Fibroblast of villous mesenchyme (primary cell): ENCODE data around the gene GNPNAT1. TPM values are rescaled to one million over a fixed set of nuclear protein-coding genes. Genes with fewer than 3 reads are reported as not detected.
A peak's percentile ranks its signal among the peaks of the same experiment; 100 is the strongest.
"Not testable (repeated sequence)": the region's sequence is repeated elsewhere in the genome, so short reads cannot be mapped to it uniquely, and the experiment has no call there.

Experiments
- DNase-seq: peaks from one replicate; pipeline ENCODE4 v3.0.0-alpha.2; 2010; ENCODE audit warnings: low read depth
- H3K4me3 ChIP-seq: 2 replicates; pipeline ENCODE4 v1.5.1; 2011; ENCODE audit warnings: low read depth, mild to moderate bottlenecking, low read length
- small RNA-seq: library from RNA; depleted of rRNA; stranded (forward); fragments of <200 nt; gene quantifications from one replicate; pipeline ENCODE3, GENCODE V24; 2012
- total RNA-seq: library from RNA; depleted of rRNA; stranded (reverse); fragments of >200 nt; gene quantifications from 2 replicates; pipeline ENCODE4 v1.2.3, GENCODE V29; 2012
- TF ChIP-seq, protein P1 (sequence below): IDR thresholded peaks from 2 replicates; pipeline ENCODE4 v1.5.1; 2012; ENCODE audit warnings: low read depth, mild to moderate bottlenecking, low read length; ENCODE audit not compliant: insufficient read depth

The GNPNAT1 gene
- total RNA-seq, 1 donor = 31.1 TPM

DNA sequence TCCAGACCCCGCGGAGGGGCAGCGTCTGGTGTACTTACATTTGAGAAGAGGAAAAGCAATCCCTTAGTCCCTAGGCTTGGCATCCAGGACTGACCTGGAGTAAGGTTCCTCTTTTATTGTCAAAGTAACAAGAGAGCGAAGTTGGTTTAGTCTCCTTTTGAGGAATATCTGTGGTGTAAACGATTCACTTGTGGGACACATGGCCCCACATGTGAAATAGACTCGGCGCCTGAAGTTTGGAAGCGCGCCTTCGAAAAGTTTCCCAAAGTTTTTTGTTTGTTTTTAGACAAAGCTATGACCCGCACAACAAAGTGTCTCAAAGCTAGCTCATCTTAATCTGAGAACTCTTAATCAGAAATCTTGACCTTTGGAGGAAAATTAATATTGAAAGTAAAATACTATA, 60.7 kb downstream of the GNPNAT1 start:
- no peak for DNase-seq
- TF ChIP-seq, protein P1, sequence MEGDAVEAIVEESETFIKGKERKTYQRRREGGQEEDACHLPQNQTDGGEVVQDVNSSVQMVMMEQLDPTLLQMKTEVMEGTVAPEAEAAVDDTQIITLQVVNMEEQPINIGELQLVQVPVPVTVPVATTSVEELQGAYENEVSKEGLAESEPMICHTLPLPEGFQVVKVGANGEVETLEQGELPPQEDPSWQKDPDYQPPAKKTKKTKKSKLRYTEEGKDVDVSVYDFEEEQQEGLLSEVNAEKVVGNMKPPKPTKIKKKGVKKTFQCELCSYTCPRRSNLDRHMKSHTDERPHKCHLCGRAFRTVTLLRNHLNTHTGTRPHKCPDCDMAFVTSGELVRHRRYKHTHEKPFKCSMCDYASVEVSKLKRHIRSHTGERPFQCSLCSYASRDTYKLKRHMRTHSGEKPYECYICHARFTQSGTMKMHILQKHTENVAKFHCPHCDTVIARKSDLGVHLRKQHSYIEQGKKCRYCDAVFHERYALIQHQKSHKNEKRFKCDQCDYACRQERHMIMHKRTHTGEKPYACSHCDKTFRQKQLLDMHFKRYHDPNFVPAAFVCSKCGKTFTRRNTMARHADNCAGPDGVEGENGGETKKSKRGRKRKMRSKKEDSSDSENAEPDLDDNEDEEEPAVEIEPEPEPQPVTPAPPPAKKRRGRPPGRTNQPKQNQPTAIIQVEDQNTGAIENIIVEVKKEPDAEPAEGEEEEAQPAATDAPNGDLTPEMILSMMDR = no peak
- H3K4me3 ChIP-seq = peak overlapping the region; percentile 87

DNA sequence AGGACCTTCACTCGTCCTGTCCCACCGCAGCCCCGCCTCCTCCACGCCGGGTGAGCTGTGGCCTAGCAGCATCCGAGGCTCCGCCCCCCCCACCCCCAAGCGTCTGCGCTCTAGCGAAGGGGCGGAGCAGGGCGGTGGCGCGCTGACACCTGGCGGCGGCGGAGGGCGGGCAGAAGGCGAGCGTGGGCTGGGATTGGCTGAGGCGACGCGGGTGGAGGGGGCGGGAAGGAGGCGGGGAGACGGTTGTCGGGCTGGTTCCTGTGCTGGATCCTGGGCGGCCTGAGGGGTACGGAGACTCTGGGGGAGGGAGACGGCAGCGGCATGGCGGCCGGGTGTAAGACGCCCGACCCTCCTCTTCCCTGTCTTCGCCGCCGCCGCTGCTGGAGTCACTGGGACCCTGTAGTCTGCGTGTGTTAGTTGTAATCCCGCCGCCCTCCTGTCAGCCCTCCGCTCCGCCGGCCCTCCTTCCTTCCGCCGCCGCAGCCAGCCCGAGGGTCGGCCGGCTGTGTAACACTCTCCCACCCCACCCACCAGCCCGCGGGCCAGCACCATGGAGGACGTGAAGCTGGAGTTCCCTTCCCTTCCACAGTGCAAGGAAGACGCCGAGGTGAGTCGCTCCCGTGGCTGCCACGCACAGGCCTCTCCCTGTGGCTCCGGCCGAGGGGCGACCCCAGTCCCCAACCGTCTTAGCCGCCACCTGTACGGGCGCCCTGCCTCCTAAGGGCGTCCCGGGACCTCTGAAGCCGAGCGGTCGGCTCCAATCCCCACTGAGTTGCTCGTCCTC, 61.3 kb downstream of the GNPNAT1 start, which contains the start of gene STYX:
STYX (plus strand) TSS at position 242 of the 784 bp plus-strand sequence; CDS start at position 551, 309 bp downstream.
- DNase-seq = peak; percentile 99
- TF ChIP-seq, protein P1 = no peak
- H3K4me3 ChIP-seq = peak within 1 kb of the TSS; percentile 87

DNA sequence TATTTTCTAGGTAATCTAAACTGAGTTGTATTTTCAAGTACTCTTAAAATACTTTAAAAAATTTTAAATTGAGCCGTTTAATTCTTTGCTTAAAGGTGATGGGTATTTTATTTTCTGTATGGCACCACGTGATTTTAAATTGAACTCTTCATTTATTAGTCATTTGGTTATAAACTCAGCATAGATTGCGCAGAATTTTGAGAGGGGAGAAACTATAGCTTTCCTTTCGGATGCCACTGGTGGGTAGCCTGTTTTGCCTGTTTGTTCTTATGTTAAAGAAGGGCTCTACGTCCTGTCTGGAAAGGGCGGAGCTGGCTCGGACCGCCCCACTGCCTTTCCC, 61.9 kb downstream of the GNPNAT1 start:
- peak overlapping the region; percentile 47 for H3K4me3 ChIP-seq
- TF ChIP-seq, protein P1 = no peak
- no peak for DNase-seq

DNA sequence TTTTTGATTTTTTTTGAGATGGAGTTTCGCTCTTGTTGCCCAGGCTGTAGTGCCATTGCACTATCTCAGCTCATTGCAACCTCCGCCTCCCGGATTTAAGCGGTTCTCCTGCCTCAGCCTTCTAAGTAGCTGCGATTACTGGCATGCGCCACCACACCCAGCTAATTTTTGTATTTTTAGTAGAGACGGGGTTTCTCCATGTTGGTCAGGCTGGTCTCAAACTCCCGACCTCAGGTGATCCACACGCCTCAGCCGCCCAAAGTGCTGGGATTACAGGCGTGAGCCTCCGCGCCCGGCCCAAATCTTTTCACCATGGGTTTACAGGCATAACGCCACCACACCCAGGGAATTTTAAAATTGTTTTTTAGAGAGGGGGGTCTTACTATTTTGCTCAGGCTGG, 62.4 kb downstream of the GNPNAT1 start:
- DNase-seq, H3K4me3 ChIP-seq: not testable (repeated sequence)

DNA sequence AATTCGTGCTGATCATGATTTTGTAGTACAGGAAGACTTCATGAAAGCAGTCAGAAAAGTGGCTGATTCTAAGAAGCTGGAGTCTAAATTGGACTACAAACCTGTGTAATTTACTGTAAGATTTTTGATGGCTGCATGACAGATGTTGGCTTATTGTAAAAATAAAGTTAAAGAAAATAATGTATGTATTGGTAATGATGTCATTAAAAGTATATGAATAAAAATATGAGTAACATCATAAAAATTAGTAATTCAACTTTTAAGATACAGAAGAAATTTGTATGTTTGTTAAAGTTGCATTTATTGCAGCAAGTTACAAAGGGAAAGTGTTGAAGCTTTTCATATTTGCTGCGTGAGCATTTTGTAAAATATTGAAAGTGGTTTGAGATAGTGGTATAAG, 63.9 kb downstream of the GNPNAT1 start:
- not testable (repeated sequence) for H3K4me3 ChIP-seq, DNase-seq

Small RNA genes within 50 kb of the gene (small RNA-seq; reads per million reads assigned to genes)
- gene AL139317.2 = not detected

Other genes with a start within 250 kb of the GNPNAT1 start
- gene TXNDC16, start 239.1 kb downstream of the GNPNAT1 start, total RNA-seq = 3.0 and 3.9 TPM in 2 replicates
- 0.32 and 0.43 TPM in 2 replicates for gene GPR137C, start 238.8 kb downstream of the GNPNAT1 start, total RNA-seq
- gene ERO1A, start 96.0 kb downstream of the GNPNAT1 start, total RNA-seq = 49.7 and 52.8 TPM in 2 replicates
- gene PSMC6, start 84.4 kb downstream of the GNPNAT1 start, total RNA-seq = 80.2 and 99.7 TPM in 2 replicates
- 22.9 and 26.3 TPM in 2 replicates for gene STYX, start 61.4 kb downstream of the GNPNAT1 start, total RNA-seq
- gene FERMT2, start 159.4 kb upstream of the GNPNAT1 start, total RNA-seq = 266 and 320 TPM in 2 replicates